Neural cell (in vitro differentiated cells): ENCODE results near the gene BTBD7.

Source experiments
- CTCF ChIP-seq: fragments of 450-650 bp; IDR thresholded peaks from 2 replicates; pipeline ENCODE4 v1.5.1; 2014; ENCODE audit warnings: antibody characterized with exemption, mild to moderate bottlenecking, moderate library complexity; ENCODE audit not compliant: poor library complexity, severe bottlenecking
- EP300 ChIP-seq: fragments of 450-650 bp; conservative IDR thresholded peaks from 2 replicates; pipeline ENCODE4 v1.6.1; 2014; ENCODE audit warnings: antibody characterized with exemption, mild to moderate bottlenecking, moderate library complexity; ENCODE audit not compliant: poor library complexity, severe bottlenecking
- EZH2 ChIP-seq: fragments of 200-600, 300-800 bp; shearing (Covaris generic), sonication (generic); IDR thresholded peaks from 2 replicates; pipeline ENCODE4 v1.6.1; 2014; ENCODE audit warnings: antibody characterized with exemption, low read length, borderline replicate concordance, mild to moderate bottlenecking; ENCODE audit not compliant: insufficient read depth, poor library complexity, severe bottlenecking
- POLR2AphosphoS5 ChIP-seq: IDR thresholded peaks from 2 replicates; pipeline ENCODE4 v1.6.1; 2012
- RAD21 ChIP-seq: fragments of 450-650 bp; conservative IDR thresholded peaks from 2 replicates; pipeline ENCODE4 v1.6.1; 2014; ENCODE audit warnings: antibody characterized with exemption, mild to moderate bottlenecking, moderate library complexity
- SMC3 ChIP-seq: fragments of 450-650 bp; conservative IDR thresholded peaks from 2 replicates; pipeline ENCODE4 v1.6.1; 2014; ENCODE audit warnings: antibody characterized with exemption, mild to moderate bottlenecking, moderate library complexity; ENCODE audit not compliant: poor library complexity

DNA sequence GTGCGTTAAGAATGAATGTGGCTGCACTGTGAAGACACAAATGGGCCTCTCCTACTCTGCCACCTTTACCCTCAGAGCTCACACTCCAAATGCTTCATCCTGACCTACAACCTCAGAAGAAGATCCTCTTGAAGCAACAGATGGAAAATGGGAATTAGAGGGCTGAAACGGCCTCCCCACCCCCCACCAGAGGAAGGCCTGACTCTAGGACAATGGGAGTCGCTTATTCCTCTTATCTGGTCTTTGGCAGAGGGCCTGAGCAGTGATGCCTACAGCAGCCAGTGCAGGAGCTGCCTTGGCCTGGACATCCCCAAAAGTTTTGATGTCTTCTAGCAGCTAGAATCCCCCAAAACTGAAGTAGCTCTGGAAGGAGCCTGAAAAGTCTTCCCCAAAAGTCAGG lies 29.2 kb downstream of the BTBD7 start:
- no peak for TF ChIP-seq CTCF
- no peak for TF ChIP-seq EZH2
- no peak for TF ChIP-seq SMC3
- TF ChIP-seq POLR2AphosphoS5: no peak
- TF ChIP-seq EP300: no peak
- no peak for TF ChIP-seq RAD21
